ENCODE results near the gene ITPR1. TPM values are rescaled to one million over a fixed set of nuclear protein-coding genes. Genes with fewer than 3 reads are reported as not detected.

The ITPR1 gene
- total and polyA plus RNA-seq, 4 experiments from 2014 or later: 6.1 to 72.8 (median 44.2) TPM

DNA sequence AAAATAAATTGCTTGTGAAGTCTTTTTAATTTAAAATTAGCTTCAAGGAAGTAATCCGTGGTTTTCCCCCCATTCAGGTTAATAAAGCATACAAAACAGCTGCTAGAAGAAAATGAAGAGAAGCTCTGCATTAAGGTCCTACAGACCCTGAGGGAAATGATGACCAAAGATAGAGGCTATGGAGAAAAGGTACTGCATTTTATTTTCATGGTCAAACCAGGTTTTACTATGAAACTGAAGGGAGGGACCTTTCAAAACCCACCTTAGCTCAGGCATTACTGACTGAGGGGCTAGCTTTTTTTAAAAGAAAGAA lies 218.5 kb downstream of the ITPR1 start:
- no peak overlapping the region for H3K27ac Mint-ChIP-seq
- ChIA-PET POLR2A (ENCODE audit: partially characterized antibody) (interaction anchor here (0.7 to 2.1 kb wide), 12 partner anchors 123 to 486 kb away, joined by 3 to 9 read pairs (median 4); partner anchors contain the start of gene BHLHE40), CTCF (ENCODE audit: partially characterized antibody) (interaction anchor here (0.6 to 6.7 kb wide), 83 partner anchors 9 to 1510 kb away, joined by 3 to 306 read pairs (median 5); partner anchors contain the start of gene BHLHE40)
- Histone ChIP-seq H3K4me1 (ENCODE audit: insufficient read depth, low read length) (no peaks in the 10 kb centered on the region), H3K9me3 (ENCODE audit: control insufficient read depth in 1 of 2, low read length in 2 of 2) (no peaks in the 10 kb centered on the region), H3K27ac (ENCODE audit: low read depth, low read length) (no peak overlapping the region), H3K4me3 (ENCODE audit: low read length in 2 of 2) (no peak overlapping the region), H3K36me3 (ENCODE audit: insufficient read depth, low read length) (peaks cover 16% of the 10 kb centered on the region), H3K27me3 (ENCODE audit: insufficient read depth, low read length) (no peaks in the 10 kb centered on the region)
- no peak overlapping the region for H3K4me3 Mint-ChIP-seq
- intact Hi-C loops (cut with micrococcal nuclease): loop anchor here (1.0 to 5.0 kb wide), 4 partner anchors 111 to 346 kb away; no protein-coding TSS in a partner anchor
- H3K9me3 Mint-ChIP-seq: no peaks in the 10 kb centered on the region
- DNase-seq: no peak
- peaks cover 36 to 67% of the 10 kb centered on the region in 2 donors for H3K36me3 Mint-ChIP-seq
- H3K4me1 Mint-ChIP-seq: peaks cover 0 to 5% (median under 1%) of the 10 kb centered on the region in 4 donors
- no peaks in the 10 kb centered on the region for H3K27me3 Mint-ChIP-seq

DNA sequence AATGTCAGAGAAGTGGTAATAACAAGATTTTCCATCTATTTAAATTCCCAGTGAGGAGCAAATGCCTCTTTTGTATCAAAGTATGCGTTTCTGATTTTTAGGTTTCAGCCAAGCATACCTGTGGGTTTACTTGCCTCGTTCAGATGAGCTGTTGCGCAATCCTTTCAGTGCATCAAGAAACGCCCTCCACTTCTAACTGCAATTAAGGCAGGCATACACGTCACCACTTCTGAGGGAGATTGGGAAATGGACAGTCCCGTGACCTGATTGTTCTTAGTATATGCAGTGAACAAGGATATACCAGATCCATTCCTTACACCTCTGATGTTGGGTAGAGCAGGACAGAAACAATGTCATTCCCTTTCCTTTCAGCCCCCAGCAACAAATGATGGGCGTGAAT lies 219.0 kb downstream of the ITPR1 start:
- Mint-ChIP-seq H3K27ac (no peak overlapping the region), H3K4me3 (no peak overlapping the region), H3K4me1 (peaks cover 0 to 5% (median under 1%) of the 10 kb centered on the region in 4 donors), H3K9me3 (no peaks in the 10 kb centered on the region), H3K27me3 (no peaks in the 10 kb centered on the region), H3K36me3 (peaks cover 36 to 66% of the 10 kb centered on the region in 2 donors)
- no peak overlapping the region for H3K27ac ChIP-seq (ENCODE audit: low read depth, low read length)
- peaks cover 11% of the 10 kb centered on the region for H3K36me3 ChIP-seq (ENCODE audit: insufficient read depth, low read length)
- no peak for DNase-seq
- no peaks in the 10 kb centered on the region for H3K27me3 ChIP-seq (ENCODE audit: insufficient read depth, low read length)
- H3K9me3 ChIP-seq (ENCODE audit: control insufficient read depth in 1 of 2, low read length in 2 of 2): no peaks in the 10 kb centered on the region
- ChIA-PET POLR2A (ENCODE audit: partially characterized antibody) (interaction anchor here (0.7 to 2.1 kb wide), 11 partner anchors 123 to 485 kb away, joined by 3 to 9 read pairs (median 5); partner anchors contain the start of gene BHLHE40), CTCF (ENCODE audit: partially characterized antibody) (interaction anchor here (0.6 to 6.7 kb wide), 78 partner anchors 9 to 520 kb away, joined by 3 to 306 read pairs (median 5); partner anchors contain the start of gene BHLHE40)
- no peak overlapping the region for H3K4me3 ChIP-seq (ENCODE audit: low read length in 2 of 2)
- intact Hi-C loops (cut with micrococcal nuclease): loop anchor here (5.0 kb wide), 1 partner anchor 110 kb away; no protein-coding TSS in a partner anchor
- no peaks in the 10 kb centered on the region for H3K4me1 ChIP-seq (ENCODE audit: insufficient read depth, low read length)

GRCh38 chr3:4714045-4714444 lies 220.9 kb downstream of the ITPR1 start:
- Mint-ChIP-seq H3K27me3 (no peaks in the 10 kb centered on the region), H3K36me3 (peaks cover 41 to 60% of the 10 kb centered on the region in 2 donors), H3K9me3 (no peaks in the 10 kb centered on the region), H3K4me3 (no peak overlapping the region), H3K4me1 (peaks cover 0 to 5% (median under 1%) of the 10 kb centered on the region in 4 donors), H3K27ac (peak overlapping the region in 1 of 7 donors; percentile 41)
- no peak for DNase-seq
- H3K27ac ChIP-seq (ENCODE audit: low read depth, low read length): no peak overlapping the region
- CTCF ChIA-PET (ENCODE audit: partially characterized antibody): interaction anchor here (0.8 to 6.7 kb wide), 7 partner anchors 13 to 342 kb away, joined by 3 to 306 read pairs (median 3); no protein-coding TSS in a partner anchor
- no peaks in the 10 kb centered on the region for H3K9me3 ChIP-seq (ENCODE audit: control insufficient read depth in 1 of 2, low read length in 2 of 2)
- peaks cover 11% of the 10 kb centered on the region for H3K36me3 ChIP-seq (ENCODE audit: insufficient read depth, low read length)
- no peaks in the 10 kb centered on the region for H3K27me3 ChIP-seq (ENCODE audit: insufficient read depth, low read length)
- intact Hi-C loops (cut with micrococcal nuclease): loop anchor here (5.0 kb wide), 1 partner anchor 108 kb away; no protein-coding TSS in a partner anchor
- H3K4me3 ChIP-seq (ENCODE audit: low read length in 2 of 2): no peak overlapping the region
- H3K4me1 ChIP-seq (ENCODE audit: insufficient read depth, low read length): no peaks in the 10 kb centered on the region
- POLR2A ChIA-PET (ENCODE audit: partially characterized antibody): no interaction called here

DNA sequence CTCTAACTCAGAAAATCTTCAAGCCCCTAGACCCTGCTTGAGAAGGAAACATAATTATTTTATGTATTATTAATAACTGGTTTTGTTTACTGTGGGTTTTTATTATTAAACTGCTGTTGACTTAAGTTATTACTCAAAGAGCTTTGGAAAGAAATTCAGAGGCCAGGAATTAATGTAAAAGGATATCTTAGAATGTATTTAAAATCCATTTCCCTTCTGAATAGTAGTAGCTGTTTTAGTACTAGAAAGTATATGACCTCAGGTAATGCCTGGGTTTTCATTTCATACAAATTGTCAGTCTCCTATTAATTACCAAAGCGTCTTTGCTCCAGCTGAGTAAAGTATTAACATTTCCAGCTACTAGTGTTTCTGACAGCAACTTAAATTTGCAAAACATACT lies 223.1 kb downstream of the ITPR1 start:
- intact Hi-C loops (cut with micrococcal nuclease): no loop called here
- H3K4me3 ChIP-seq (ENCODE audit: low read length in 2 of 2): no peak overlapping the region
- no peaks in the 10 kb centered on the region for H3K4me1 ChIP-seq (ENCODE audit: insufficient read depth, low read length)
- no peaks in the 10 kb centered on the region for H3K27me3 ChIP-seq (ENCODE audit: insufficient read depth, low read length)
- peaks cover 11% of the 10 kb centered on the region for H3K36me3 ChIP-seq (ENCODE audit: insufficient read depth, low read length)
- peaks cover 5 to 16% (median 7%) of the 10 kb centered on the region in 4 donors for H3K4me1 Mint-ChIP-seq
- DNase-seq: no peak
- peaks cover 39 to 49% of the 10 kb centered on the region in 2 donors for H3K36me3 Mint-ChIP-seq
- H3K27me3 Mint-ChIP-seq: no peaks in the 10 kb centered on the region
- H3K9me3 Mint-ChIP-seq: no peaks in the 10 kb centered on the region
- H3K4me3 Mint-ChIP-seq: no peak overlapping the region
- H3K9me3 ChIP-seq (ENCODE audit: control insufficient read depth in 1 of 2, low read length in 2 of 2): no peaks in the 10 kb centered on the region
- H3K27ac Mint-ChIP-seq: no peak overlapping the region
- ChIA-PET POLR2A (ENCODE audit: partially characterized antibody) (no interaction called here), CTCF (ENCODE audit: partially characterized antibody) (interaction anchor here (1.1 to 6.7 kb wide), 6 partner anchors 18 to 343 kb away, joined by 3 to 98 read pairs (median 4); no protein-coding TSS in a partner anchor)
- no peak overlapping the region for H3K27ac ChIP-seq (ENCODE audit: low read depth, low read length)

DNA sequence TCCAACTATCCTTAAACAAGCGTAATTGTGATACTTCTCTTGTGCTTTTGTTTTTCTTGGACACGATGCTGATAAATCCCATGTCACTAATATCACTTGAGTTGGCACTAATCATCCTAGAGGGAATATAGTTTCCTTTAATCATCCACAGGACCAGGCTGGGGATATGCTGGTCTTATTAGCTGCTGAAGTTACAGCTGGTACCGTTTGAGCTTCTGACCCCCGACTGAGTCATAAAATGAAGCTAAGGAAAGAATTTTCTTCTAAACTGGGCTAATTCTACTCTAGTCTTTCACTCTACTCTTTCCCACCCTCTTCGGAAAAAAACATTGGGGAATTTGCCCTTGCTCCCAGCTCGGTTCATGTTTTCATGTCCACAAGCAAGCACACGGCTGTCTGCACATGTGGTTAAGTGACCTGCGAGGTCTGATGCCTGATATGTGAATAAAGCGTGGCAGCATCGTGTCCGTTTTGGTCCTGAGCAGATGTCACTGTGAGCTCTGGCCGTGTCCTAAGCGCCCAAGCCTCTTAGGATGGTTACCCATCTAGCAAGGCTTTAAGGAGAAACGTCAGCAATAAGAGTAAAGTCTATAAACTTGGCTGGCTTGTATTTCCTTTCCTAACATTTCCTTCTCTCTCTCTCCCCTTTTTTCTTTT lies 223.7 kb downstream of the ITPR1 start:
- POLR2A ChIA-PET (ENCODE audit: partially characterized antibody): no interaction called here
- Mint-ChIP-seq H3K27ac (no peak overlapping the region), H3K36me3 (peaks cover 36 to 45% of the 10 kb centered on the region in 2 donors), H3K4me1 (peaks cover 11 to 18% (median 11%) of the 10 kb centered on the region in 4 donors), H3K4me3 (no peak overlapping the region), H3K27me3 (no peaks in the 10 kb centered on the region), H3K9me3 (no peaks in the 10 kb centered on the region)
- Histone ChIP-seq H3K36me3 (ENCODE audit: insufficient read depth, low read length) (peaks cover 11% of the 10 kb centered on the region), H3K9me3 (ENCODE audit: control insufficient read depth in 1 of 2, low read length in 2 of 2) (no peaks in the 10 kb centered on the region), H3K4me3 (ENCODE audit: low read length in 2 of 2) (no peak overlapping the region), H3K4me1 (ENCODE audit: insufficient read depth, low read length) (peaks cover 5% of the 10 kb centered on the region), H3K27me3 (ENCODE audit: insufficient read depth, low read length) (no peaks in the 10 kb centered on the region), H3K27ac (ENCODE audit: low read depth, low read length) (no peak overlapping the region)
- intact Hi-C loops (cut with micrococcal nuclease): no loop called here
- no peak for DNase-seq
- CTCF ChIA-PET (ENCODE audit: partially characterized antibody): interaction anchor here (1.1 to 6.7 kb wide), 6 partner anchors 18 to 342 kb away, joined by 3 to 98 read pairs (median 4); no protein-coding TSS in a partner anchor

DNA sequence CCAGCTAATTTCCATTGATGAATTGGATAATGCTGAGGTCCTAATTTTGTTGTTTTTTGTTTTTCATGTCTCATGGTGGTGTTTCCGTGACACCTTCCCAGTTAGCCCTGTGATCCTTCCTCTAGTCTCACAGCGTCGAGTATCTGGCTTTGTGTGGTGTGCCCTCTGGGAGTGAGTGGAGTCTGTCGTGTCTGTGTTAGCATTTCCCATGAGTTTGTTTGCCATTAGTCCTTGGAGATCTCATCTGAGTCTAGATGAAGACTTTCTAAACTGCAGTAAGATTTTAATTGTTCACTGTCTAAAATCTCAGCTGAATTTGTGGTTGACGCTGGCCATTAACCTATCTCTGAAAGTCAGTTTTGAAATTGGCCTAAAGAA lies 224.2 kb downstream of the ITPR1 start:
- no peak for DNase-seq
- Histone ChIP-seq H3K9me3 (ENCODE audit: control insufficient read depth in 1 of 2, low read length in 2 of 2) (no peaks in the 10 kb centered on the region), H3K36me3 (ENCODE audit: insufficient read depth, low read length) (peaks cover 7% of the 10 kb centered on the region), H3K4me1 (ENCODE audit: insufficient read depth, low read length) (peaks cover 9% of the 10 kb centered on the region), H3K27ac (ENCODE audit: low read depth, low read length) (no peak overlapping the region), H3K27me3 (ENCODE audit: insufficient read depth, low read length) (no peaks in the 10 kb centered on the region), H3K4me3 (ENCODE audit: low read length in 2 of 2) (no peak overlapping the region)
- Mint-ChIP-seq H3K4me3 (no peak overlapping the region), H3K27me3 (no peaks in the 10 kb centered on the region), H3K36me3 (peaks cover 36 to 41% of the 10 kb centered on the region in 2 donors), H3K9me3 (no peaks in the 10 kb centered on the region), H3K4me1 (peaks cover 14 to 23% (median 15%) of the 10 kb centered on the region in 4 donors), H3K27ac (peak overlapping the region in 1 of 7 donors; percentile 44)
- POLR2A ChIA-PET (ENCODE audit: partially characterized antibody): no interaction called here
- CTCF ChIA-PET (ENCODE audit: partially characterized antibody): interaction anchor here (1.0 to 6.7 kb wide), 6 partner anchors 105 to 342 kb away, joined by 3 to 98 read pairs (median 4); no protein-coding TSS in a partner anchor
- intact Hi-C loops (cut with micrococcal nuclease): no loop called here

GRCh38 chr3:4718179-4718736 lies 225.1 kb downstream of the ITPR1 start:
- Histone ChIP-seq H3K9me3 (ENCODE audit: control insufficient read depth in 1 of 2, low read length in 2 of 2) (no peaks in the 10 kb centered on the region), H3K27me3 (ENCODE audit: insufficient read depth, low read length) (no peaks in the 10 kb centered on the region), H3K36me3 (ENCODE audit: insufficient read depth, low read length) (no peaks in the 10 kb centered on the region), H3K27ac (ENCODE audit: low read depth, low read length) (no peak overlapping the region), H3K4me1 (ENCODE audit: insufficient read depth, low read length) (peaks cover 12% of the 10 kb centered on the region), H3K4me3 (ENCODE audit: low read length in 2 of 2) (no peak overlapping the region)
- Mint-ChIP-seq H3K27ac (peak overlapping the region in 1 of 7 donors; percentile 4), H3K36me3 (peaks cover 34 to 36% of the 10 kb centered on the region in 2 donors), H3K27me3 (no peaks in the 10 kb centered on the region), H3K4me3 (no peak overlapping the region), H3K4me1 (peaks cover 14 to 23% (median 15%) of the 10 kb centered on the region in 4 donors), H3K9me3 (no peaks in the 10 kb centered on the region)
- CTCF ChIA-PET (ENCODE audit: partially characterized antibody): interaction anchor here (1.0 to 6.7 kb wide), 3 partner anchors 108 to 341 kb away, joined by 3 to 98 read pairs (median 49); no protein-coding TSS in a partner anchor
- POLR2A ChIA-PET (ENCODE audit: partially characterized antibody): interaction anchor here (0.6 kb wide), 1 partner anchor 527 kb away, joined by 3 read pairs; no protein-coding TSS in a partner anchor
- intact Hi-C loops (cut with micrococcal nuclease): no loop called here
- no peak for DNase-seq
